ENCODE results near the gene AGFG2.

GRCh38 chr7:100492738-100493475 is 46.1 kb upstream of the AGFG2 start:
- no peak for TF ChIP-seq CTCF (IDR thresholded peaks at IDR 0.05; ENCODE audit: low read length)
- no peak for TF ChIP-seq EZH2 (optimal IDR thresholded peaks at IDR 0.05; ENCODE audit: low read depth, low read length)
- no peak for TF ChIP-seq EZH2phosphoT487 (IDR thresholded peaks at IDR 0.05; ENCODE audit: low read length)
